ELF-1 (cell line): ENCODE data around the gene FGF11.

Experiments
- DNase-seq: peaks from one replicate; pipeline ENCODE4 v3.0.0-alpha.2; 2016; ENCODE audit warnings: low read depth, low spot score

FGF11 gene

GRCh38 chr17:7408252-7408727 is 31.0 kb upstream of the FGF11 start:
- peak; percentile 20 for DNase-seq

GRCh38 chr17:7408863-7409262 is 30.4 kb upstream of the FGF11 start:
- DNase-seq: no peak

- DNase-seq: no peak
Observed at GRCh38 chr17:7409716-7410115, 29.6 kb upstream of the FGF11 start.

- no peak for DNase-seq
Observed at GRCh38 chr17:7410634-7411426, 28.5 kb upstream of the FGF11 start.

GRCh38 chr17:7411427-7411750 is 27.9 kb upstream of the FGF11 start:
- no peak for DNase-seq

- DNase-seq: no peak
Observed at GRCh38 chr17:7413346-7413985, 25.8 kb upstream of the FGF11 start.

GRCh38 chr17:7414837-7415236 is 24.5 kb upstream of the FGF11 start:
- DNase-seq: no peak

- DNase-seq: no peak
Observed at GRCh38 chr17:7415784-7416183, 23.5 kb upstream of the FGF11 start.

GRCh38 chr17:7416323-7416722 is 23.0 kb upstream of the FGF11 start:
- DNase-seq: no peak

- no peak for DNase-seq
Observed at GRCh38 chr17:7417056-7417655, 22.2 kb upstream of the FGF11 start.

- DNase-seq: no peak
Observed at GRCh38 chr17:7418472-7419152, 20.7 kb upstream of the FGF11 start.

GRCh38 chr17:7419819-7420610 is 19.3 kb upstream of the FGF11 start, which contains the start of gene SPEM1:
Gene SPEM1 (plus strand): TSS chr17:7420324. CDS start chr17:7420385, 61 bp downstream.
- no peak for DNase-seq

GRCh38 chr17:7421186-7421585 is 18.1 kb upstream of the FGF11 start:
- DNase-seq: no peak

- no peak for DNase-seq
Observed at GRCh38 chr17:7423679-7424078, 15.6 kb upstream of the FGF11 start.

GRCh38 chr17:7425316-7425715 is 14.0 kb upstream of the FGF11 start, which contains the start of gene SPEM2:
Gene SPEM2 (plus strand): TSS chr17:7425616. CDS start chr17:7425689, 73 bp downstream.
- no peak for DNase-seq

- DNase-seq: no peak
Observed at GRCh38 chr17:7425756-7426155, 13.6 kb upstream of the FGF11 start.

GRCh38 chr17:7426203-7426863 is 13.0 kb upstream of the FGF11 start:
- DNase-seq: no peak

GRCh38 chr17:7426896-7427489 is 12.3 kb upstream of the FGF11 start:
- DNase-seq: no peak

- DNase-seq: no peak
Observed at GRCh38 chr17:7427549-7427948, 11.8 kb upstream of the FGF11 start.

- DNase-seq: no peak
Observed at GRCh38 chr17:7428557-7428956, 10.8 kb upstream of the FGF11 start, which contains the start of gene SPEM3. Gene SPEM3 (plus strand): TSS chr17:7428857. CDS start chr17:7428903, 46 bp downstream.
